B cell (primary cell): ENCODE data around the gene CERS2. TPM values are rescaled to one million over a fixed set of nuclear protein-coding genes. Genes with fewer than 3 reads are reported as not detected.
A peak's percentile ranks its signal among the peaks of the same experiment; 100 is the strongest.

Experiments
- ATAC-seq: fragments of 200-7000 bp; cut with Tn5 transposase; one replicate; pipeline ENCODE4 v1.10.0; 2021; ENCODE audit warnings: low read depth, mild to moderate bottlenecking, moderate number of reproducible peaks, moderate library complexity
- CTCF ChIA-PET: fragments of 350-600 bp; sonication (Branson Sonifier 250); formaldehyde crosslinking; loops from one replicate; lab custom pipeline; 2021; ENCODE audit warnings: antibody characterized with exemption, inconsistent platforms; lab: Charles Lee
- POLR2A ChIA-PET: fragments of 350-600 bp; sonication (Branson Sonifier 250); formaldehyde crosslinking; loops from one replicate; lab custom pipeline; 2021; ENCODE audit warnings: antibody characterized with exemption; lab: Charles Lee
- DNase-seq: peaks from one replicate; pipeline ENCODE4 v3.0.0; 2013
- H2AFZ ChIP-seq: 2 replicates; pipeline ENCODE4 v1.6.1; 2012; ENCODE audit warnings: mild to moderate bottlenecking, low read depth, low read length; ENCODE audit not compliant: insufficient read depth, poor library complexity, severe bottlenecking
- H3K27ac ChIP-seq, 2 donors: 1 replicate in 1 of 2; 2 replicates in 1 of 2; pipeline ENCODE4 v1.5.1; 2012 to 2013; ENCODE audit warnings: low read length in 2 of 2, mild to moderate bottlenecking in 2 of 2, moderate library complexity in 1 of 2
- H3K27me3 ChIP-seq, 4 experiments: fragments of 200-600 bp in 1 of 4; sonication (generic) in 1 of 4; replicated peaks in 1 of 4; 1 replicate in 2 of 4; 2 replicates in 2 of 4; pipeline versions ENCODE4 v1.6.1 to v1.7.0; 2013 to 2016; ENCODE audit warnings: low read length in 3 of 4, mild to moderate bottlenecking in 2 of 4, mixed read lengths in 1 of 4, moderate library complexity in 1 of 4; ENCODE audit not compliant: insufficient read depth in 4 of 4, control insufficient read depth in 3 of 4; ENCODE audit errors: control extremely low read depth in 1 of 4
- H3K36me3 ChIP-seq, 2 experiments: replicated peaks in 1 of 2; 1 replicate in 1 of 2; 2 replicates in 1 of 2; pipeline versions ENCODE4 v1.6.1 to v1.7.1; 2013; ENCODE audit warnings: low read length in 1 of 2; ENCODE audit not compliant: insufficient read depth in 2 of 2, control insufficient read depth in 1 of 2; ENCODE audit errors: control extremely low read depth in 1 of 2, extremely low read depth in 1 of 2
- H3K4me1 ChIP-seq, 2 donors: fragments of 200-600 bp in 1 of 2; sonication (generic) in 1 of 2; 1 replicate in 1 of 2; 2 replicates in 1 of 2; pipeline versions ENCODE4 v1.5.1 to v1.6.1; 2013 to 2017; ENCODE audit warnings: low read length in 2 of 2; ENCODE audit not compliant: control insufficient read depth in 2 of 2, insufficient read depth in 2 of 2
- H3K4me2 ChIP-seq: replicated peaks from 2 replicates; pipeline ENCODE3; 2012; ENCODE audit warnings: mild to moderate bottlenecking, low read depth, low read length; ENCODE audit not compliant: poor library complexity, severe bottlenecking
- H3K4me3 ChIP-seq, 5 experiments: fragments of 200-600 bp in 1 of 5; sonication (generic) in 1 of 5; 1 replicate in 3 of 5; 2 replicates in 2 of 5; pipeline versions ENCODE4 v1.5.1 to v1.7.0; 2011 to 2016; ENCODE audit warnings: low read length in 4 of 5, mild to moderate bottlenecking in 4 of 5, low read depth in 2 of 5, control low read depth in 1 of 5, moderate library complexity in 1 of 5; ENCODE audit not compliant: insufficient read depth in 1 of 5; ENCODE audit errors: control extremely low read depth in 1 of 5, extremely low read depth in 1 of 5
- H3K79me2 ChIP-seq: fragments of 200-600 bp; sonication (generic); one replicate; pipeline ENCODE4 v1.6.0; 2016; ENCODE audit warnings: low read length; ENCODE audit not compliant: control insufficient read depth, insufficient read depth
- H3K9ac ChIP-seq: fragments of 200-600 bp; sonication (generic); 2 replicates; pipeline ENCODE4 v1.6.1; 2017; ENCODE audit warnings: mild to moderate bottlenecking, low read length, moderate library complexity
- H3K9me3 ChIP-seq, 3 donors: one replicate each; pipeline versions ENCODE4 v1.6.1 to v1.7.1; 2013; ENCODE audit warnings: low read length in 2 of 3; ENCODE audit not compliant: control insufficient read depth in 2 of 3, insufficient read depth in 1 of 3; ENCODE audit errors: control extremely low read depth in 1 of 3
- H4K20me1 ChIP-seq: 2 replicates; pipeline ENCODE4 v1.6.0; 2012; ENCODE audit warnings: mild to moderate bottlenecking, low read length; ENCODE audit not compliant: insufficient read depth, control insufficient read depth, poor library complexity, severe bottlenecking
- H3K27ac Mint-ChIP-seq: one replicate; pipeline ENCODE4 v1.8.0; 2021; ENCODE audit warnings: mixed read lengths
- H3K27me3 Mint-ChIP-seq: one replicate; pipeline ENCODE4 v1.8.0; 2021; ENCODE audit warnings: mixed read lengths
- H3K4me1 Mint-ChIP-seq: one replicate; pipeline ENCODE4 v1.8.0; 2021; ENCODE audit warnings: mixed read lengths
- H3K4me3 Mint-ChIP-seq: one replicate; pipeline ENCODE4 v1.8.0; 2021; ENCODE audit warnings: mixed read lengths
- H3K9me3 Mint-ChIP-seq: one replicate; pipeline ENCODE4 v1.8.0; 2022; ENCODE audit warnings: mixed read lengths; ENCODE audit not compliant: insufficient read depth
- CTCF ChIP-seq: fragments of 200-600 bp; IDR thresholded peaks from one replicate; pipeline ENCODE4 v1.8.0; 2022; ENCODE audit warnings: antibody characterized with exemption, mild to moderate bottlenecking
- EZH2 ChIP-seq: IDR thresholded peaks from 2 replicates; pipeline ENCODE4 v1.6.1; 2012; ENCODE audit warnings: borderline replicate concordance, low read depth, mild to moderate bottlenecking, moderate library complexity, low read length; ENCODE audit not compliant: insufficient read depth, poor library complexity, severe bottlenecking
- WGBS: methylation state at CpG from one replicate; pipeline ENCODE4 v1.1.5; 2013; ENCODE audit warnings: missing lambda C conversion rate; ENCODE audit not compliant: insufficient coverage; 5-methylcytosine and 5-hydroxymethylcytosine counted together
- intact Hi-C: fragments of 100-400 bp; cut with micrococcal nuclease; formaldehyde crosslinking; loops from one replicate; pipeline ENCODE4 v1.10.0; 2022
- polyA plus RNA-seq: library from polyadenylated mRNA; depleted of rRNA; stranded (reverse); fragments of >200 nt; gene quantifications from 2 replicates; pipeline ENCODE4 v1.2.3, GENCODE V29; 2012
- total RNA-seq, 2 donors: library from RNA; stranded (reverse); fragments of 120-200 nt in 1 of 2; gene quantifications; 1 replicate in 1 of 2; 2 replicates in 1 of 2; pipeline versions ENCODE4 v1.2.3 to v1.2.4, GENCODE V29; 2013 to 2022

Gene CERS2
- total and polyA plus RNA-seq, 2 donors (not counting 1 experiment from before 2014, with no cell fraction given) = 68.4 to 130 TPM

GRCh38 chr1:151002611-151003010 lies 28.0 kb upstream of the CERS2 start:
- POLR2A ChIA-PET = no interaction called here
- intact Hi-C loops = no loop called here
- no peak overlapping the region for H3K9ac ChIP-seq

GRCh38 chr1:151002051-151002450 lies 27.4 kb upstream of the CERS2 start:
- no peak overlapping the region for H3K27ac Mint-ChIP-seq
- POLR2A ChIA-PET = no interaction called here
- H3K4me3 Mint-ChIP-seq = no peak overlapping the region
- ATAC-seq = no peak
- no peaks in the 10 kb centered on the region for H3K9me3 Mint-ChIP-seq
- peaks cover 39% of the 10 kb centered on the region for H3K4me1 Mint-ChIP-seq
- peaks cover 22 to 39% of the 10 kb centered on the region in 2 donors for H3K4me1 ChIP-seq
- no peaks in the 10 kb centered on the region for H3K9me3 ChIP-seq
- H3K27me3 Mint-ChIP-seq = no peaks in the 10 kb centered on the region
- H3K9ac ChIP-seq = no peak overlapping the region
- no peak overlapping the region for H2AFZ ChIP-seq
- CTCF ChIA-PET = interaction anchor here (1.2 to 1.8 kb wide), 3 partner anchors 9 to 23 kb away, joined by 3 to 6 read pairs (median 5); no protein-coding TSS in a partner anchor
- no peak overlapping the region for H3K4me2 ChIP-seq
- no peaks in the 10 kb centered on the region for H3K27me3 ChIP-seq
- 89% methylated on average over 3 of the region's 3 CpGs for WGBS
- DNase-seq = no peak
- H3K79me2 ChIP-seq = peaks cover 18% of the 10 kb centered on the region
- H3K4me3 ChIP-seq = no peak overlapping the region
- intact Hi-C loops = no loop called here
- H3K27ac ChIP-seq = no peak overlapping the region
- TF ChIP-seq CTCF (no peak), EZH2 (no peak)
- peaks cover 3 to 12% of the 10 kb centered on the region in 2 experiments for H3K36me3 ChIP-seq
- no peaks in the 10 kb centered on the region for H4K20me1 ChIP-seq

More at GRCh38 chr1:151002611-151003010, 28.0 kb upstream of the CERS2 start:
- Mint-ChIP-seq H3K27me3 (no peaks in the 10 kb centered on the region), H3K4me1 (peaks cover 43% of the 10 kb centered on the region), H3K9me3 (no peaks in the 10 kb centered on the region), H3K4me3 (no peak overlapping the region), H3K27ac (no peak overlapping the region)
- Histone ChIP-seq H3K4me3 (peak overlapping the region in 1 of 5 experiments; percentile 52), H3K27me3 (no peaks in the 10 kb centered on the region), H3K4me1 (peaks cover 28 to 45% of the 10 kb centered on the region in 2 donors), H3K27ac (no peak overlapping the region), H3K4me2 (no peak overlapping the region), H3K79me2 (peaks cover 18% of the 10 kb centered on the region), H4K20me1 (no peaks in the 10 kb centered on the region), H3K36me3 (peaks cover under 1 to 7% of the 10 kb centered on the region in 2 experiments), H2AFZ (no peak overlapping the region), H3K9me3 (no peaks in the 10 kb centered on the region)
- ATAC-seq (no peak), DNase-seq (no peak)
- WGBS = 100% methylated on average over 2 of the region's 2 CpGs
- CTCF ChIA-PET = interaction anchor here (0.7 to 1.8 kb wide), 2 partner anchors 21 to 22 kb away, joined by 3 to 6 read pairs; partner anchors contain the start of gene ANXA9
- TF ChIP-seq CTCF (no peak), EZH2 (no peak)
